BJ (cell line): ENCODE results near the gene MGMT. TPM values are rescaled to one million over a fixed set of nuclear protein-coding genes. Genes with fewer than 3 reads are reported as not detected.

ENCODE experiments used
- CTCF ChIA-PET: fragments of 350-600 bp; formaldehyde crosslinking; extraction: SDS; loops from one replicate; lab custom pipeline; 2021; ENCODE audit warnings: antibody characterized with exemption, inconsistent platforms; lab: Yijun Ruan, JAX
- POLR2A ChIA-PET: fragments of 300-600 bp; sonication (Branson Sonifier 250); formaldehyde crosslinking; extraction: SDS; loops from one replicate; lab custom pipeline; 2021; ENCODE audit warnings: antibody characterized with exemption; lab: Charles Lee
- DNase-seq: peaks from one replicate; pipeline ENCODE4 v3.0.0-alpha.2; 2011; ENCODE audit warnings: low read depth
- H3K27me3 ChIP-seq: 2 replicates; pipeline ENCODE4 v1.6.0; 2011; ENCODE audit warnings: low read length; ENCODE audit not compliant: control insufficient read depth, insufficient read depth
- H3K36me3 ChIP-seq: 2 replicates; pipeline ENCODE4 v1.5.1; 2011; ENCODE audit warnings: low read length; ENCODE audit not compliant: control insufficient read depth, insufficient read depth
- H3K4me3 ChIP-seq: 2 replicates; pipeline ENCODE4 v1.5.1; 2011; ENCODE audit warnings: low read depth, mild to moderate bottlenecking, control low read depth, low read length
- CTCF ChIP-seq: IDR thresholded peaks from 2 replicates; pipeline ENCODE4 v1.5.1; 2011; ENCODE audit warnings: low read depth, mild to moderate bottlenecking, control low read depth, inconsistent platforms, low read length, moderate library complexity; ENCODE audit not compliant: insufficient read depth
- polyA plus RNA-seq: library from polyadenylated mRNA; depleted of rRNA; stranded (reverse); fragments of >200 nt; gene quantifications from 2 replicates; pipeline ENCODE4 v1.2.3, GENCODE V29; 2011

Gene MGMT
- polyA plus RNA-seq, 1 experiment, result 21.0 TPM

- no peak overlapping the region for H3K4me3 ChIP-seq
- CTCF ChIA-PET, result no interaction called here
- 0 out of 2 replicates have a peak, but pooled peaks cover 1% of the 10 kb centered on the region for H3K36me3 ChIP-seq
- no peak for TF ChIP-seq CTCF
- POLR2A ChIA-PET, result no interaction called here
- no peaks in the 10 kb centered on the region for H3K27me3 ChIP-seq
- no peak for DNase-seq
These were observed 178.4 kb downstream of the MGMT start for GRCh38 chr10:129645487-129645886.

GRCh38 chr10:129646973-129647372, 179.9 kb downstream of the MGMT start:
- Histone ChIP-seq H3K27me3 (no peaks in the 10 kb centered on the region), H3K4me3 (no peak overlapping the region), H3K36me3 (0 out of 2 replicates have a peak, but pooled peaks cover 1% of the 10 kb centered on the region)
- POLR2A ChIA-PET, result no interaction called here
- TF ChIP-seq CTCF, result no peak
- CTCF ChIA-PET, result no interaction called here
- DNase-seq, result no peak

- H3K36me3 ChIP-seq, result 0 out of 2 replicates have a peak, but pooled peaks cover 1% of the 10 kb centered on the region
- no peaks in the 10 kb centered on the region for H3K27me3 ChIP-seq
- TF ChIP-seq CTCF, result no peak
- no peak overlapping the region for H3K4me3 ChIP-seq
- POLR2A ChIA-PET, result no interaction called here
- CTCF ChIA-PET, result interaction anchor here (1.6 kb wide), 1 partner anchor 11 kb away, joined by 7 read pairs; no protein-coding TSS in a partner anchor
- no peak for DNase-seq
These were observed 180.5 kb downstream of the MGMT start for GRCh38 chr10:129647590-129647989.

- DNase-seq, result no peak
- ChIA-PET POLR2A (no interaction called here), CTCF (interaction anchor here (0.6 to 1.6 kb wide), 2 partner anchors 10 to 51 kb away, joined by 5 to 7 read pairs; no protein-coding TSS in a partner anchor)
- TF ChIP-seq CTCF, result no peak
- H3K27me3 ChIP-seq, result no peaks in the 10 kb centered on the region
- H3K36me3 ChIP-seq, result 0 out of 2 replicates have a peak, but pooled peaks cover 1% of the 10 kb centered on the region
- H3K4me3 ChIP-seq, result no peak overlapping the region
These were observed 181.8 kb downstream of the MGMT start for GRCh38 chr10:129648856-129649255.

GRCh38 chr10:129652021-129652420, 185.0 kb downstream of the MGMT start:
- no peaks in the 10 kb centered on the region for H3K27me3 ChIP-seq
- H3K4me3 ChIP-seq, result no peak overlapping the region
- DNase-seq, result no peak
- POLR2A ChIA-PET, result no interaction called here
- TF ChIP-seq CTCF, result no peak
- CTCF ChIA-PET, result no interaction called here
- H3K36me3 ChIP-seq, result no peaks in the 10 kb centered on the region
